Measurements from ENCODE around the gene WDR20.

DNA sequence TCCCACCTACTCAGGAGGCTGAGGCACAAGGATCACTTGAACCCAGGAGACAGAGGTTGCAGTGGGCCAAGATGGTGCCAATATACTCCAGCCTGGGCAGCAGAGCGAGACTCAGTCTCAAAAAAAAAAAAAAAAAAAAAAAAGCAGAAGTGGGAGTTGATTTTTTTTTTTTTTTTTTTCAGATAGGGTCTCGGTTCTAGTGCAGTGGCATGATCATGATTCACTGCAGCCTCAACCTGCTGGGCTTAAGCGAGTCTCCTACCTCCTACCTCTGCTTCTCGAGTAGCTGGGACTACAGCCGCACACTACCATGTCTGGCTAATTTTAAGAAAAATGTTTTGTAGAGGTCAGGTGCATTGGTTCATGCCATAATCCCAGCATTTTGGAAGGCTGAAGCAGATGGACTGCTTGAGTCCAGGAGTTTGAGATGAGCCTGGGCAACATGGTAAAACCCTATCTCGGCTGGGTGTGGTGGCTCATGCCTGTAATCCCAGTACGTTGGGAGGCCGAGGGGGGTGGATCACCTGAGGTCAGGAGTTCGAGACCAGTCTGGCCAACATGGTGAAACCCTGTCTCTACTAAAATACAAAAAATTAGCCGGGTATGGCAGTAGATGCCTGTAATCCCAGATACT lies 36.5 kb upstream of the WDR20 start:
- TF ChIP-seq CTCF (IDR thresholded peaks at IDR 0.05) (no peak), EZH2 (IDR thresholded peaks at IDR 0.05; ENCODE audit: borderline replicate concordance, insufficient read depth, low read depth, low read length, poor library complexity, severe bottlenecking) (no peak)
